Measurements from ENCODE around the gene C6orf47.
A peak's percentile ranks its signal among the peaks of the same experiment; 100 is the strongest.

Gene C6orf47

GRCh38 chr6:31636698-31637596 is 23.6 kb downstream of the C6orf47 start:
- no peak for DNase-seq (ENCODE audit: extremely low read depth in 1 of 2, low read depth in 1 of 2)

GRCh38 chr6:31634969-31635575 is 25.5 kb downstream of the C6orf47 start:
- no peak for DNase-seq (ENCODE audit: extremely low read depth in 1 of 2, low read depth in 1 of 2)

GRCh38 chr6:31634131-31634530 is 26.4 kb downstream of the C6orf47 start:
- DNase-seq (ENCODE audit: extremely low read depth in 1 of 2, low read depth in 1 of 2): no peak

GRCh38 chr6:31633447-31633846 is 27.1 kb downstream of the C6orf47 start:
- DNase-seq (ENCODE audit: extremely low read depth in 1 of 2, low read depth in 1 of 2): no peak

- no peak for DNase-seq (ENCODE audit: extremely low read depth in 1 of 2, low read depth in 1 of 2)
These were observed 28.2 kb downstream of the C6orf47 start for GRCh38 chr6:31632279-31632946.

- DNase-seq (ENCODE audit: extremely low read depth in 1 of 2, low read depth in 1 of 2): no peak
These were observed 28.8 kb downstream of the C6orf47 start for GRCh38 chr6:31631681-31632278.

- DNase-seq (ENCODE audit: extremely low read depth in 1 of 2, low read depth in 1 of 2): no peak
These were observed 29.4 kb downstream of the C6orf47 start for GRCh38 chr6:31631209-31631608.

- no peak for DNase-seq (ENCODE audit: extremely low read depth in 1 of 2, low read depth in 1 of 2)
These were observed 30.2 kb downstream of the C6orf47 start for GRCh38 chr6:31630177-31630934.

GRCh38 chr6:31629014-31629413 is 31.6 kb downstream of the C6orf47 start:
- no peak for DNase-seq (ENCODE audit: extremely low read depth in 1 of 2, low read depth in 1 of 2)

GRCh38 chr6:31627690-31628287 is 32.8 kb downstream of the C6orf47 start:
- no peak for DNase-seq (ENCODE audit: extremely low read depth in 1 of 2, low read depth in 1 of 2)

GRCh38 chr6:31626952-31627351 is 33.6 kb downstream of the C6orf47 start:
- DNase-seq (ENCODE audit: extremely low read depth in 1 of 2, low read depth in 1 of 2): no peak

GRCh38 chr6:31624070-31624469 is 36.5 kb downstream of the C6orf47 start:
- no peak for DNase-seq (ENCODE audit: extremely low read depth in 1 of 2, low read depth in 1 of 2)

- DNase-seq (ENCODE audit: extremely low read depth in 1 of 2, low read depth in 1 of 2): no peak
These were observed 37.9 kb downstream of the C6orf47 start for GRCh38 chr6:31622684-31623091.

- DNase-seq (ENCODE audit: extremely low read depth in 1 of 2, low read depth in 1 of 2): no peak
These were observed 38.6 kb downstream of the C6orf47 start for GRCh38 chr6:31621991-31622390.

- DNase-seq (ENCODE audit: extremely low read depth in 1 of 2, low read depth in 1 of 2): no peak
These were observed 39.1 kb downstream of the C6orf47 start for GRCh38 chr6:31621320-31621939.

GRCh38 chr6:31620586-31621319 is 39.8 kb downstream of the C6orf47 start, which contains the start of gene PRRC2A:
Gene PRRC2A, plus strand, starts transcription at chr6:31620715. Its CDS starts 2,075 bp downstream, at chr6:31622790.
- peak in 1 of 2 donors; percentile 84 for DNase-seq (ENCODE audit: extremely low read depth in 1 of 2, low read depth in 1 of 2)

- peak; percentile 86 to 91 for DNase-seq (ENCODE audit: extremely low read depth in 1 of 2, low read depth in 1 of 2)
These were observed 40.6 kb downstream of the C6orf47 start for GRCh38 chr6:31619805-31620585.

GRCh38 chr6:31617010-31617409 is 43.6 kb downstream of the C6orf47 start:
- DNase-seq (ENCODE audit: extremely low read depth in 1 of 2, low read depth in 1 of 2): no peak
